GM19463 (cell line): ENCODE measurements around the gene CAMTA1.

ENCODE experiments used
- ATAC-seq: cut with Tn5 transposase; IDR thresholded peaks from one replicate; pipeline ENCODE4 v1.9.1; 2021; ENCODE audit warnings: mild to moderate bottlenecking, moderate library complexity; ENCODE audit not compliant: unreplicated experiment

The CAMTA1 gene

GRCh38 chr1:7491109-7491817 lies 706.0 kb downstream of the CAMTA1 start:
- no peak for ATAC-seq

GRCh38 chr1:7491818-7492173 lies 706.5 kb downstream of the CAMTA1 start:
- ATAC-seq = no peak

- ATAC-seq = no peak
Measured at GRCh38 chr1:7493711-7494454, 708.6 kb downstream of the CAMTA1 start.

GRCh38 chr1:7495962-7496361 lies 710.7 kb downstream of the CAMTA1 start:
- no peak for ATAC-seq

- no peak for ATAC-seq
Measured at GRCh38 chr1:7497107-7497637, 711.9 kb downstream of the CAMTA1 start.

GRCh38 chr1:7500381-7501083 lies 715.3 kb downstream of the CAMTA1 start:
- no peak for ATAC-seq

- ATAC-seq = no peak
Measured at GRCh38 chr1:7501084-7501491, 715.8 kb downstream of the CAMTA1 start.

GRCh38 chr1:7501723-7502603 lies 716.7 kb downstream of the CAMTA1 start:
- no peak for ATAC-seq

GRCh38 chr1:7503691-7504437 lies 718.6 kb downstream of the CAMTA1 start:
- ATAC-seq = no peak

- no peak for ATAC-seq
Measured at GRCh38 chr1:7504438-7504720, 719.1 kb downstream of the CAMTA1 start.

GRCh38 chr1:7505094-7505770 lies 720.0 kb downstream of the CAMTA1 start:
- no peak for ATAC-seq

- ATAC-seq = no peak
Measured at GRCh38 chr1:7505771-7506453, 720.7 kb downstream of the CAMTA1 start.

GRCh38 chr1:7506454-7507284 lies 721.4 kb downstream of the CAMTA1 start:
- no peak for ATAC-seq

- no peak for ATAC-seq
Measured at GRCh38 chr1:7507285-7508019, 722.2 kb downstream of the CAMTA1 start.

- no peak for ATAC-seq
Measured at GRCh38 chr1:7508052-7508933, 723.0 kb downstream of the CAMTA1 start.

GRCh38 chr1:7508934-7509519 lies 723.8 kb downstream of the CAMTA1 start:
- ATAC-seq = no peak
